ENCODE measurements around the gene COQ9.

- TF ChIP-seq POLR2A (IDR thresholded peaks at IDR 0.05; ENCODE audit: low read depth, low read length) (no peak), CTCF (conservative IDR thresholded peaks at IDR 0.05; ENCODE audit: low read depth, low read length) (no peak), RAD21 (IDR thresholded peaks at IDR 0.05; ENCODE audit: low read length) (no peak), CEBPB (IDR thresholded peaks at IDR 0.05; ENCODE audit: low read depth, low read length) (no peak), ELK1 (IDR thresholded peaks at IDR 0.05; ENCODE audit: borderline replicate concordance, low read depth, low read length) (no peak), MAFK (IDR thresholded peaks at IDR 0.05; ENCODE audit: low read depth, low read length) (no peak), FOS (IDR thresholded peaks at IDR 0.05; ENCODE audit: low read depth, low read length) (no peak), CHD1 (IDR thresholded peaks at IDR 0.05; ENCODE audit: low read depth, low read length) (no peak), RCOR1 (IDR thresholded peaks at IDR 0.05; ENCODE audit: insufficient replicate concordance, low read length) (no peak), MXI1 (IDR thresholded peaks at IDR 0.05; ENCODE audit: borderline replicate concordance, low read depth, low read length) (no peak), RFX5 (IDR thresholded peaks at IDR 0.05; ENCODE audit: low read depth, low read length) (no peak), USF2 (IDR thresholded peaks at IDR 0.05; ENCODE audit: low read depth, low read length) (no peak), SMC3 (IDR thresholded peaks at IDR 0.05; ENCODE audit: low read depth, low read length) (no peak), BHLHE40 (IDR thresholded peaks at IDR 0.05; ENCODE audit: low read depth, low read length) (no peak)
These were observed 21.1 kb downstream of the COQ9 start for GRCh38 chr16:57468346-57468745.
